Effector memory CD4-positive, alpha-beta T cell (primary cell): ENCODE data around the gene ASB14.
"Not testable (repeated sequence)": the region's sequence is repeated elsewhere in the genome, so short reads cannot be mapped to it uniquely, and the experiment has no call there.

ENCODE experiments used
- DNase-seq, 3 donors: peaks; one replicate each; pipeline ENCODE4 v3.0.0-alpha.2; 2020
- H3K27ac ChIP-seq: 2 replicates; pipeline ENCODE4 v1.7.0; 2013; ENCODE audit warnings: mild to moderate bottlenecking, low read length, moderate library complexity; ENCODE audit not compliant: insufficient read depth, poor library complexity, severe bottlenecking
- H3K27me3 ChIP-seq: replicated peaks from 2 replicates; pipeline ENCODE4 v1.7.0; 2013; ENCODE audit warnings: mild to moderate bottlenecking, low read length; ENCODE audit not compliant: insufficient read depth, control insufficient read depth, poor library complexity, severe bottlenecking
- H3K36me3 ChIP-seq: 2 replicates; pipeline ENCODE4 v1.7.0; 2013; ENCODE audit warnings: mild to moderate bottlenecking, low read length, moderate library complexity; ENCODE audit not compliant: control insufficient read depth, insufficient read depth
- H3K4me1 ChIP-seq: 2 replicates; pipeline ENCODE4 v1.7.0; 2013; ENCODE audit warnings: low read length, mild to moderate bottlenecking; ENCODE audit not compliant: control insufficient read depth, insufficient read depth, poor library complexity, severe bottlenecking
- H3K4me3 ChIP-seq: 2 replicates; pipeline ENCODE4 v1.7.0; 2013; ENCODE audit warnings: low read length, low read depth, mild to moderate bottlenecking; ENCODE audit not compliant: insufficient read depth, poor library complexity, severe bottlenecking
- H3K9me3 ChIP-seq: 2 replicates; pipeline ENCODE4 v1.7.0; 2013; ENCODE audit warnings: mild to moderate bottlenecking, low read length, moderate library complexity; ENCODE audit not compliant: control insufficient read depth
- total RNA-seq, 3 donors: gene quantifications; one replicate each; lab custom pipeline; 2026; lab: John Stamatoyannopoulos, UW

ASB14 gene
- total RNA-seq, result 0 to 0.39 (median 0) reads per million in 3 donors

DNA sequence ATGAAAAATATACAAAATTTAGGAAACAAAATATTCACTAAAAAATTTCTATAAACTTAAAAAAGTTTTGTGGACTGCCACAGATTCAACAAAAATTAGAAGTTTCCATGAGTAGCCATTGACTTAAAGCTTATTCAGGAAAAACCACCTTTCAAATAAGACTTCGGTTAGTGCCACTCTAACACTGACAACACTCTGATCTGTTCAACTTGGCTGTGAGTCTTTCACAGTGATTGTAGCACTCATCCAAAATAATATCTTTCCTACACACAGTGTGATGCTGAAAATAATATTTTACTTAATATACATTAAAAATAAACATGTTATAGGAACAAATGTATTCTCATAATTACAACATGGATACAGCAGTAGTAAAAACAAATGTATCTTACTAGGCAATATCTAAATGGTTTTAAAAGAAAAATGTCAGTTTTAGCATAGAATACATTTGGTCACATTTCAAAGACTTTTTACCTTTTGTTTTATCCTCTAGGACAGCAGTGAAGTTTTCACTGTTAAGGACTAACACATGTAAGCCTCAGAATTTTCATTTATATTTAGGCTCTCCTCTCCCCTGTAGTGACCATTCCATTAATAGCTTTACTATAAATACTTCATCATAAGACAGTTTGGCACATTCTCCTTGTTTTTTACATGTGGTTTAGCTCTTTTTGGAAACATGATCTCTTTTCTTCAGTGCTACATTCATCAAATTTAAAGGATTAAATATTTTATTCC lies at the start of gene ASB14:
Gene ASB14 (minus strand): TSS at position 527 of the 738 bp plus-strand sequence. CDS start 652 bp downstream, outside the sequence.
- no peak for DNase-seq

DNA sequence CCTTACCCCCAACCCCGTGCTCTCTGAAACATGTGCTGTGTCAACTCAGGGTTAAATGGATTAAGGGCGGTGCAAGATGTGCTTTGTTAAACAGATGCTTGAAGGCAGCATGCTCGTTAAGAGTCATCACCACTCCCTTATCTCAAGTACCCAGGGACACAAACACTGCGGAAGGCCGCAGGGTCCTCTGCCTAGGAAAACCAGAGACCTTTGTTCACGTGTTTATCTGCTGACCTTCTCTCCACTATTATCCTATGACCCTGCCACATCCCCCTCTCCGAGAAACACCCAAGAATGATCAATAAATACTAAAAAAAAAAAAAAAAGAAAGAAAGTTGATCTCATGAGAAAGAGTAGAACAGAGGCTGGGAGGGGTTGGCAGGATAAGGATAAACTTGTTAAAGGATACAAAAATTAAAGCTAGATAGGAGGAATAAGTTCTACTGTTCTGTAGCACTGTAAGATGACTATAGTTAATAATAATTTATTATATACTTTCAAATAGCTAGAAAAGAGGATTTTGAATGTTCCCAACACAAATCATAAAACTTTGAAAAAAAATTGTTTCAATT lies 46.7 kb upstream of the ASB14 start:
- not testable (repeated sequence) for H3K4me1 ChIP-seq, H3K27me3 ChIP-seq, H3K36me3 ChIP-seq, H3K27ac ChIP-seq, H3K9me3 ChIP-seq, H3K4me3 ChIP-seq, DNase-seq

More for the DNA sequence above, at the start of gene ASB14:
- Histone ChIP-seq H3K4me1 (no peaks in the 10 kb centered on the region), H3K27ac (no peak within 1 kb of the TSS), H3K36me3 (no peaks in the 10 kb centered on the region), H3K27me3 (no peaks in the 10 kb centered on the region), H3K9me3 (no peaks in the 10 kb centered on the region), H3K4me3 (no peak within 1 kb of the TSS)

DNA sequence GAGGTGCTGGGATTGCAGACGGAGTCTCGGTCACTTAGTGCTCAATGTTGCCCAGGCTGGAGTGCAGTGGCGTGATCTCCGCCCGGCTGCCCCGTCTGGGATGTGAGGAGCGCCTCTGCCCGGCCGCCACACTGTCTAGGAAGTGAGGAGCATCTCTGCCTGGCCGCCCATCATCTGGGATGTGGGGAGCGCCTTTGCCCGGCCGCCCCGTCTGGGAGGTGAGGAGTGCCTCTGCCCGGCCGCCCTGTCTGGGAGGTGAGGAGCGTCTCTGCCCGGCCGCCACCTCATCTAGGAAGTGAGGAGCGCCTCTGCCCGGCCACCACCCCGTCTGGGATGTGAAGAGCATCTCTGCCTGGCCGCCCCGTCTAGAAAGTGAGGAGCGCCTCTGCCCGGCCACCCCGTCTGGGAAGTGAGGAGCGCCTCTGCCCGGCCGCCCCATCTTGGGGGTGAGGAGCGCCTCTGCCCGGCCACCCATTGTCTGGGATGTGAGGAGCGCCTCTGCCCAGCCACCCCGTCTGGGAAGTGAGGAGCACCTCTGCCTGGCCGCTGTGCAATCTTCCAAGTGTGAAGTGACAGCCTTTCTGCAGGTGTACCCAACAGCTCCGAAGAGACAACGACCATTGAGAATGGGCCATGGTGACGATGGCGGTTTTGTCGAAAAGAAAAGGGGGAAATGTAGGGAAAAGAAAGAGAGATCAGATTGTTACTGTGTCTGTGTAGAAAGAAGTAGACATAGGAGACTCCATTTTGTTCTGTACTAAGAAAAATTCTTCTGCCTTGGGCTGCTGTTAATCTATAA lies 46.0 kb upstream of the ASB14 start:
- not testable (repeated sequence) for H3K36me3 ChIP-seq, H3K27me3 ChIP-seq, H3K4me1 ChIP-seq, DNase-seq, H3K4me3 ChIP-seq, H3K9me3 ChIP-seq, H3K27ac ChIP-seq

- Histone ChIP-seq H3K4me3 (no peak overlapping the region), H3K36me3 (no peaks in the 10 kb centered on the region), H3K4me1 (no peaks in the 10 kb centered on the region), H3K9me3 (no peaks in the 10 kb centered on the region), H3K27ac (no peak overlapping the region), H3K27me3 (no peaks in the 10 kb centered on the region)
- no peak for DNase-seq
Measured at GRCh38 chr3:57335283-57335938, 42.9 kb upstream of the ASB14 start.

DNA sequence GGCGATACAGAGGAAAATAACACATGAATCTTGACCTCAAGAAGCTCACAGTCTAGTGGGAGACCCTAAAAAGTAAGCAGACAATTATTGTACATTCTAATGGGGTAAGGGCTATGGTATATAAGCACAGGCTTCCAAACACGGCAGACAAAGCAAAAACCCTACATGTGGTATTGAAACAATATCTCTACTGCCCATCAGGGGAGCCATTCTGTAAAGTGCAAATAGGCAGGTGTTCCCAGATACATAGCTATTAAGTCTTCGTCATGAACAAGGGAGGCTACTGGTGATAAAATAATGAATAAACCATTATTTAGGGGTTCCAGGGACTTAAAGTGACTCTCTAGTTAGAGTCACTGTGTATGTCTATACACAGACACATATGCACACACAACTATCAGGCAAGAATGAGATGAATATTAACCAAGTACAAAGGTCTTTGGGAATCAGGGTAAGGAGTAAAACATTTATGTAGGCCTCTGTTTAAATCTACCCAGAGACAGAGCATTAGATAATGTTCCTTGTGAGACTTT lies 38.7 kb upstream of the ASB14 start:
- Histone ChIP-seq H3K4me3 (no peak overlapping the region), H3K36me3 (no peaks in the 10 kb centered on the region), H3K27me3 (no peaks in the 10 kb centered on the region), H3K27ac (no peak overlapping the region), H3K9me3 (no peaks in the 10 kb centered on the region), H3K4me1 (no peaks in the 10 kb centered on the region)
- DNase-seq, result no peak

DNA sequence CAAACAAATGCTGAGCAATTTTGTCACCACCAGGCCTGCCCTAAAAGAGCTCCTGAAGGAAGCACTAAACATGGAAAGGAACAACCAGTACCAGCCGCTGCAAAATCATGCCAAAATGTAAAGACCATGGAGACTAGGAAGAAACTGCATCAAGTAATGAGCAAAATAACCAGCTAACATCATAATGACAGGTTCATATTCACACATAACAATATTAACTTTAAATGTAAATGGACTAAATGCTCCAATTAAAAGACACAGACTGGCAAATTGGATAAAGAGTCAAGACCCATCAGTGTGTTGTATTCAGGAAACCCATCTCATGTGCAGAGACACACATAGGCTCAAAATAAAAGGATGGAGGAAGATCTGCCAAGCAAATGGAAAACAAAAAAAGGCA lies 34.0 kb upstream of the ASB14 start:
- H3K4me3 ChIP-seq, result not testable (repeated sequence)

DNA sequence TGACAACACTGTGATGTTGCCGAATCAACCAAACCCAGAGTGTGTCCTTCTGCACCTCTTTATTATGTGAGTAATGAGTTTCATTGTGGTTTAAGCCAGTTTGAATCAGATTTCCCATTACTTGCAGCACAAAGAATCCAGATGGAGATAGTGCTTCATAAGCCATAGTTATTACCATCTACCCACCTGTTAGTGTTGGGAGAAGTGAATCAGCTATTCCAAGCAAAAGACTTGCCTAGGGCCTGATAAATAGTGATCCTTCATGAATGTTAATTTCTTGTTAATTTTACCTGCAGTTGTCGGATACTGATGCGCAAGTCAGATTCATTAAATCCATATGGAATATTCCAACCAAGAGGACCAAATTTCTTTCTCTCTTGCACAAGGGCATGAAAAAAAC lies 21.7 kb upstream of the ASB14 start:
- Histone ChIP-seq H3K27ac (no peak overlapping the region), H3K4me1 (no peaks in the 10 kb centered on the region), H3K36me3 (no peaks in the 10 kb centered on the region), H3K4me3 (no peak overlapping the region), H3K9me3 (no peaks in the 10 kb centered on the region), H3K27me3 (no peaks in the 10 kb centered on the region)
- DNase-seq, result no peak

More for the DNA sequence above, 34.0 kb upstream of the ASB14 start:
- not testable (repeated sequence) for H3K9me3 ChIP-seq, H3K27ac ChIP-seq, H3K36me3 ChIP-seq, DNase-seq, H3K4me1 ChIP-seq, H3K27me3 ChIP-seq

DNA sequence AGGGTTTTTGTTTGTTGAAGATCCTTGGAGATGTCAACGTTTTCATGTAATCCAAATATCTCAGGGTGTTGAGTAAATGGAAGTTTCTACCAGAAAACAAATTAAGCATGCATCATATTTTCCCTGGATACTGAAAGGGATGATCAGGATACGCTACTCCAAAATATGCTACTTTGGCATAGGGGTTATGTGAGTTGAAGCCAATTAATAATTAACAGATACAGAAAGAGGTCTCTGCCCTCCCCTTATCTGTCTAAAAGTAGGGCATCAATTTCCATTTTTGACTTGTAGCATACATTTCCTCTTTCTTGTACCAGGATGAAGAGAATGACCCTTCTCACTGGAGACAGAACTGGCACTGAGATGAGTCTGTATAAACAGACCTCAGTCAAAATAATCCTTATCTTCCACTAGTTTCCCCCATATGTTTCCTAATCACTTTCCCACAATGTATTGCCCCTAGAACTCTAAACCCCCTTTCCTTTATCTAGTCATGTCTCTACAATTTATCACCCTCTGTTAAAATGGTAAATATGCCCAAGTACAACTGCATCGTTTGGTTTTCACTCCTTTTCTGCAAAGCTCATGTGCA lies 17.4 kb upstream of the ASB14 start:
- Histone ChIP-seq H3K4me1 (no peaks in the 10 kb centered on the region), H3K36me3 (no peaks in the 10 kb centered on the region)
- no peak for DNase-seq

DNA sequence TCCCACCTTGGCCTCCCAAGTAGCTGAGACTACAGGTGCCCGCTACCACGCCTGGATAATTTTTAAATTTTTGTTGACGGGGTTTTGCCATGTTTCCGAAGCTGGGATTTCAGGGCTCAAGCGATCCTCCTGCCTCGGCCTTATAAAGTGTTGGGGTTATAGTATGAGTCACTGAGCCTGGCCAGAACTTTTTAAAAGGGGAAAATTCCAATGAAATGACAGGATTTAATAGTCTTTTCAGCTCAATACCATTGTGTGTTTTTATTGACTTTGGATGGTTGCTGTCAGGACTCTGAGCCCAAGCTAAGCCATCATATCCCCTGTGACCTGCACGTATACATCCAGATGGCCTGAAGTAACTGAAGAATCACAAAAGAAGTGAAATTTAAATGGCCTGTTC lies 11.0 kb upstream of the ASB14 start:
- H3K4me1 ChIP-seq, H3K27me3 ChIP-seq, H3K36me3 ChIP-seq, H3K27ac ChIP-seq, H3K4me3 ChIP-seq, DNase-seq, H3K9me3 ChIP-seq: not testable (repeated sequence)

More for the DNA sequence above, 17.4 kb upstream of the ASB14 start:
- H3K9me3 ChIP-seq, result no peaks in the 10 kb centered on the region
- no peaks in the 10 kb centered on the region for H3K27me3 ChIP-seq
- H3K4me3 ChIP-seq, result no peak overlapping the region
- H3K27ac ChIP-seq, result no peak overlapping the region
